A549 (cell line): Measurements from ENCODE around the gene ISG15. TPM values are rescaled to one million over a fixed set of nuclear protein-coding genes. Genes with fewer than 3 reads are reported as not detected.

Experiments
- ATAC-seq, 2 experiments: fragments of 200-7000 bp in 1 of 2; fragments of >200 bp in 1 of 2; cut with Nextera tagmentation in 1 of 2; cut with Tn5 transposase in 1 of 2; 3 replicates each; pipeline versions ENCODE4 v1.8.0 to v1.9.1; 2018 to 2020; ENCODE audit warnings: mild to moderate bottlenecking in 1 of 2, moderate library complexity in 1 of 2
- CTCF ChIA-PET: fragments of 300-600 bp; sonication (Branson Sonifier 250); formaldehyde crosslinking; extraction: SDS; loops from one replicate; lab custom pipeline; 2021; ENCODE audit warnings: antibody characterized with exemption, inconsistent platforms; lab: Yijun Ruan, JAX
- POLR2A ChIA-PET: fragments of 350-600 bp; formaldehyde crosslinking; extraction: SDS; loops from one replicate; lab custom pipeline; 2021; ENCODE audit warnings: antibody characterized with exemption, inconsistent platforms; lab: Yijun Ruan, JAX
- DNase-seq, 2 experiments: peaks; one replicate each; pipeline versions ENCODE4 v3.0.0 to v3.0.0-alpha.2; 2011 to 2016; ENCODE audit warnings: low read depth in 1 of 2, low spot score in 1 of 2
- FAIRE-seq: peaks from 2 replicates; lab custom pipeline; 2011; peaks lifted over from hg19 to GRCh38; lab: Jason Lieb, UNC
- H3K27ac ChIP-seq, 2 experiments: fragments of >200 bp; sonication (Bioruptor Twin); formaldehyde crosslinking; 3 replicates each; pipeline ENCODE4 v1.5.1; 2016 to 2017
- H3K4me1 ChIP-seq: fragments of >200 bp; sonication (Bioruptor Twin); formaldehyde crosslinking; 3 replicates; pipeline ENCODE4 v1.6.1; 2016
- H3K4me2 ChIP-seq: fragments of >200 bp; sonication (Bioruptor Twin); formaldehyde crosslinking; 3 replicates; pipeline ENCODE4 v1.6.1; 2016
- H3K4me3 ChIP-seq: fragments of >200 bp; sonication (Bioruptor Twin); formaldehyde crosslinking; 3 replicates; pipeline ENCODE4 v1.5.1; 2016
- H3K9me3 ChIP-seq: fragments of >200 bp; sonication (Bioruptor Twin); formaldehyde crosslinking; 3 replicates; pipeline ENCODE4 v1.6.1; 2016
- BHLHE40 ChIP-seq: IDR thresholded peaks from 2 replicates; pipeline ENCODE4 v1.6.1; 2012; ENCODE audit warnings: low read depth, low read length, inconsistent platforms
- CBX8 ChIP-seq: fragments of 200-600 bp; sonication (generic); IDR thresholded peaks from 2 replicates; pipeline ENCODE4 v1.6.1; 2016
- CEBPB ChIP-seq, 2 experiments: fragments of >200 bp in 1 of 2; sonication (Bioruptor Twin) in 1 of 2; formaldehyde crosslinking in 1 of 2; IDR thresholded peaks; 2 replicates each; pipeline ENCODE4 v1.6.1; 2012 to 2016
- CHD2 ChIP-seq: fragments of 150-350 bp; IDR thresholded peaks from 2 replicates; pipeline ENCODE4 v1.6.1; 2014; ENCODE audit warnings: low read length; ENCODE audit not compliant: partially characterized antibody
- ESRRA ChIP-seq: fragments of 150-350 bp; IDR thresholded peaks from 2 replicates; pipeline ENCODE4 v1.6.1; 2014; ENCODE audit warnings: mild to moderate bottlenecking, low read length, borderline replicate concordance
- FOSL2 ChIP-seq, 2 experiments: fragments of 450-650 bp in 1 of 2; fragments of >200 bp in 1 of 2; sonication (Bioruptor Twin) in 1 of 2; formaldehyde crosslinking; IDR thresholded peaks; 2 replicates each; pipeline versions ENCODE4 v1.5.0 to v1.6.1; 2016 to 2020; ENCODE audit warnings: mild to moderate bottlenecking in 1 of 2, moderate library complexity in 1 of 2
- GATA3 ChIP-seq: IDR thresholded peaks from 2 replicates; pipeline ENCODE4 v1.6.1; 2012; ENCODE audit warnings: borderline replicate concordance
- HDAC2 ChIP-seq: fragments of 200-600 bp; sonication (generic); IDR thresholded peaks from 2 replicates; pipeline ENCODE4 v1.6.1; 2016
- KDM1A ChIP-seq: fragments of 200-600 bp; sonication (generic); IDR thresholded peaks from 2 replicates; pipeline ENCODE4 v1.6.1; 2016; ENCODE audit warnings: low read depth, mild to moderate bottlenecking
- NPAS2 ChIP-seq: fragments of 250-450 bp; sonication (Bioruptor Pico); IDR thresholded peaks from 2 replicates; pipeline ENCODE4 v1.8.0; 2022; ENCODE audit warnings: mild to moderate bottlenecking, moderate library complexity, borderline replicate concordance
- POLR2A ChIP-seq: IDR thresholded peaks from 2 replicates; pipeline ENCODE4 v1.6.1; 2012; ENCODE audit warnings: mild to moderate bottlenecking, low read length
- RAD21 ChIP-seq, 2 experiments: fragments of >200 bp in 1 of 2; sonication (Bioruptor Twin) in 1 of 2; formaldehyde crosslinking in 1 of 2; IDR thresholded peaks in 1 of 2; conservative IDR thresholded peaks in 1 of 2; 2 replicates in 1 of 2; 3 replicates in 1 of 2; pipeline ENCODE4 v1.6.1; 2012 to 2018; ENCODE audit warnings: inconsistent platforms in 1 of 2
- TFCP2L1 ChIP-seq: fragments of 250-450 bp; sonication (Bioruptor Pico); IDR thresholded peaks from 2 replicates; pipeline ENCODE4 v1.5.0; 2021; ENCODE audit warnings: mild to moderate bottlenecking
- ZFP36 ChIP-seq: fragments of 450-650 bp; IDR thresholded peaks from 2 replicates; pipeline ENCODE4 v1.6.1; 2014; ENCODE audit warnings: borderline replicate concordance; ENCODE audit not compliant: partially characterized antibody
- ZNF302 ChIP-seq: fragments of 250-450 bp; sonication (Bioruptor Pico); IDR thresholded peaks from 2 replicates; pipeline ENCODE4 v1.9.0; 2021; ENCODE audit warnings: inconsistent platforms, mild to moderate bottlenecking, moderate library complexity
- WGBS: methylation state at CpG from one replicate; pipeline ENCODE4 v1.1.6; 2017; ENCODE audit errors: missing lambda C conversion rate; 5-methylcytosine and 5-hydroxymethylcytosine counted together
- polyA plus RNA-seq, 4 experiments: library from polyadenylated mRNA; depleted of rRNA in 3 of 4; stranded (reverse); fragments of >200 nt; fragmentation: RNase III in 1 of 4; extraction: RNeasy Plus Mini Kit Qiagen cat#74134 plus additional on column Dnase treatment in 1 of 4; gene quantifications; 2 replicates in 3 of 4; 3 replicates in 1 of 4; pipeline ENCODE4 v1.2.3, GENCODE V29; 2011 to 2017
- TF ChIP-seq, protein P1 (sequence below): fragments of 200-600 bp; sonication (generic); IDR thresholded peaks from 2 replicates; pipeline ENCODE4 v1.6.1; 2016; ENCODE audit warnings: antibody characterized with exemption, mild to moderate bottlenecking, moderate library complexity
- TF ChIP-seq, protein P2 (sequence below): fragments of >200 bp; sonication (Bioruptor Twin); formaldehyde crosslinking; IDR thresholded peaks from 2 replicates; pipeline ENCODE4 v1.6.1; 2016
- TF ChIP-seq, protein P3 (sequence below): fragments of 450-650 bp; IDR thresholded peaks from 2 replicates; pipeline ENCODE4 v1.6.1; 2014; ENCODE audit warnings: antibody characterized with exemption

The ISG15 gene
- polyA plus RNA-seq, 2 of the 4 experiments (the other 2 are of a cell fraction) = 4.6 to 11.2 TPM

DNA sequence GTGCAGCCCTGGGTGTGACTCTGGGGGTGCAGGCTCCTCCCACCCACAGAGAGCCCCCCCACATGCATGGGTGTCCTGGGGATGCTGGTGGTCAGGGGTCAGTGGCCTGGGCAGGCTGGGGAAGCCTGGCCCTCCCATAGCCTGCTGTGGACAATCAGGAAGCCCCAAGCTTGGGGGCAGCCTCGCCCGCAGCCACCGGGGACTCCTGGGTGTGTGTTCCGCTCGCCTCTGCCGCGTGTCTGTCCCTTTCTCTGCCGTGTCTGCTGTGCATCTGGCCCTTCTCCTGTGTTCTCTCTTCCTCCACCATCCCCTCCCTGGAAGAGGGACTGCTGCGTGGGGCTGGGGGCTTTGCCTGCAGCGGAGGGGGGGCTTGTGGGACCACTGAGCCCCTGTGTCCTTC, 29.5 kb downstream of the ISG15 start (continued):
- no peak for TF ChIP-seq RAD21 (conservative IDR thresholded peaks at IDR 0.05 in 1 of 2, IDR thresholded peaks at IDR 0.05 in 1 of 2)
- TF ChIP-seq POLR2A = no peak
- TF ChIP-seq, protein P1, sequence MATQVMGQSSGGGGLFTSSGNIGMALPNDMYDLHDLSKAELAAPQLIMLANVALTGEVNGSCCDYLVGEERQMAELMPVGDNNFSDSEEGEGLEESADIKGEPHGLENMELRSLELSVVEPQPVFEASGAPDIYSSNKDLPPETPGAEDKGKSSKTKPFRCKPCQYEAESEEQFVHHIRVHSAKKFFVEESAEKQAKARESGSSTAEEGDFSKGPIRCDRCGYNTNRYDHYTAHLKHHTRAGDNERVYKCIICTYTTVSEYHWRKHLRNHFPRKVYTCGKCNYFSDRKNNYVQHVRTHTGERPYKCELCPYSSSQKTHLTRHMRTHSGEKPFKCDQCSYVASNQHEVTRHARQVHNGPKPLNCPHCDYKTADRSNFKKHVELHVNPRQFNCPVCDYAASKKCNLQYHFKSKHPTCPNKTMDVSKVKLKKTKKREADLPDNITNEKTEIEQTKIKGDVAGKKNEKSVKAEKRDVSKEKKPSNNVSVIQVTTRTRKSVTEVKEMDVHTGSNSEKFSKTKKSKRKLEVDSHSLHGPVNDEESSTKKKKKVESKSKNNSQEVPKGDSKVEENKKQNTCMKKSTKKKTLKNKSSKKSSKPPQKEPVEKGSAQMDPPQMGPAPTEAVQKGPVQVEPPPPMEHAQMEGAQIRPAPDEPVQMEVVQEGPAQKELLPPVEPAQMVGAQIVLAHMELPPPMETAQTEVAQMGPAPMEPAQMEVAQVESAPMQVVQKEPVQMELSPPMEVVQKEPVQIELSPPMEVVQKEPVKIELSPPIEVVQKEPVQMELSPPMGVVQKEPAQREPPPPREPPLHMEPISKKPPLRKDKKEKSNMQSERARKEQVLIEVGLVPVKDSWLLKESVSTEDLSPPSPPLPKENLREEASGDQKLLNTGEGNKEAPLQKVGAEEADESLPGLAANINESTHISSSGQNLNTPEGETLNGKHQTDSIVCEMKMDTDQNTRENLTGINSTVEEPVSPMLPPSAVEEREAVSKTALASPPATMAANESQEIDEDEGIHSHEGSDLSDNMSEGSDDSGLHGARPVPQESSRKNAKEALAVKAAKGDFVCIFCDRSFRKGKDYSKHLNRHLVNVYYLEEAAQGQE = no peak
- no peak for TF ChIP-seq BHLHE40

DNA sequence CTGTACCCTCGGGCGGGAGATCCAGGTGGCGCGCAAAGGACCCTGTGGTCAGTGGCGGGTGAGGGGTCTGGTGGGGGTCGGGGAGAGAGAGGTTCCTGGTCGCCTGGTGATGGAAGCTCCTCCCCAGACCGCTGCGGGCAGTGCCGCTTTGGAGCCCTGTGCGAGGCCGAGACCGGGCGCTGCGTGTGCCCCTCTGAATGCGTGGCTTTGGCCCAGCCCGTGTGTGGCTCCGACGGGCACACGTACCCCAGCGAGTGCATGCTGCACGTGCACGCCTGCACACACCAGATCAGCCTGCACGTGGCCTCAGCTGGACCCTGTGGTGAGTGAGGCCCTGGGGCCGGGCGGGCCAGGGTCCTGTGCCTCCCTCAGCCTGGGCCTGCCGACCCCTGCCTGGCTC, 30.1 kb downstream of the ISG15 start:
- Histone ChIP-seq H3K4me3 (no peak overlapping the region), H3K4me1 (peaks cover 9% of the 10 kb centered on the region), H3K27ac (no peak overlapping the region), H3K4me2 (no peak overlapping the region), H3K9me3 (no peaks in the 10 kb centered on the region)
- 93% methylated on average over 14 of the region's 27 CpGs for WGBS
- CTCF ChIA-PET = no interaction called here
- FAIRE-seq (no peak), ATAC-seq (no peak), DNase-seq (no peak)
- TF ChIP-seq GATA3 = no peak
- TF ChIP-seq ZFP36 = no peak
- TF ChIP-seq ZNF302 (CRISPR knock-in tag) = no peak
- TF ChIP-seq, protein P2, sequence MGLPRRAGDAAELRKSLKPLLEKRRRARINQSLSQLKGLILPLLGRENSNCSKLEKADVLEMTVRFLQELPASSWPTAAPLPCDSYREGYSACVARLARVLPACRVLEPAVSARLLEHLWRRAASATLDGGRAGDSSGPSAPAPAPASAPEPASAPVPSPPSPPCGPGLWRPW = no peak
- no peak for TF ChIP-seq BHLHE40
- POLR2A ChIA-PET = no interaction called here

DNA sequence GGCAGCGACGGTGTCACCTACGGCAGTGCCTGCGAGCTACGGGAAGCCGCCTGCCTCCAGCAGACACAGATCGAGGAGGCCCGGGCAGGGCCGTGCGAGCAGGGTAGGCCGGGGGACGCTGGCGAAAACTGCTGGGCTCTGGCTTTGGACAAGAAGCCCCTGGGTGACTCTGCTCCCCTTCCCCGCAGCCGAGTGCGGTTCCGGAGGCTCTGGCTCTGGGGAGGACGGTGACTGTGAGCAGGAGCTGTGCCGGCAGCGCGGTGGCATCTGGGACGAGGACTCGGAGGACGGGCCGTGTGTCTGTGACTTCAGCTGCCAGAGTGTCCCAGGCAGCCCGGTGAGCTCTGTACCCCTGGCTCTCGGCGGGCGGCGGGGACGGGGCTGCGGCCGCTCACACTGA, 30.6 kb downstream of the ISG15 start:
- POLR2A ChIA-PET = no interaction called here
- Histone ChIP-seq H3K4me2 (no peak overlapping the region), H3K4me3 (no peak overlapping the region), H3K4me1 (peaks cover 9% of the 10 kb centered on the region), H3K9me3 (no peaks in the 10 kb centered on the region)
- ATAC-seq (no peak), DNase-seq (no peak), FAIRE-seq (no peak)
- 95% methylated on average over 24 of the region's 33 CpGs for WGBS
- CTCF ChIA-PET = interaction anchor here (1.0 to 1.9 kb wide), 2 partner anchors 20 to 248 kb away, joined by 3 to 10 read pairs; no protein-coding TSS in a partner anchor
- TF ChIP-seq CEBPB (IDR thresholded peaks at IDR 0.05) (no peak), ESRRA (no peak), TFCP2L1 (no peak), KDM1A (no peak), FOSL2 (IDR thresholded peaks at IDR 0.05) (no peak), FOSL2 (CRISPR knock-in tag; IDR thresholded peaks at IDR 0.05) (no peak), NPAS2 (CRISPR knock-in tag) (no peak), RAD21 (conservative IDR thresholded peaks at IDR 0.05 in 1 of 2, IDR thresholded peaks at IDR 0.05 in 1 of 2) (no peak), CBX8 (no peak), CHD2 (no peak), HDAC2 (no peak)
- TF ChIP-seq, protein P2 = no peak
- TF ChIP-seq, protein P3, sequence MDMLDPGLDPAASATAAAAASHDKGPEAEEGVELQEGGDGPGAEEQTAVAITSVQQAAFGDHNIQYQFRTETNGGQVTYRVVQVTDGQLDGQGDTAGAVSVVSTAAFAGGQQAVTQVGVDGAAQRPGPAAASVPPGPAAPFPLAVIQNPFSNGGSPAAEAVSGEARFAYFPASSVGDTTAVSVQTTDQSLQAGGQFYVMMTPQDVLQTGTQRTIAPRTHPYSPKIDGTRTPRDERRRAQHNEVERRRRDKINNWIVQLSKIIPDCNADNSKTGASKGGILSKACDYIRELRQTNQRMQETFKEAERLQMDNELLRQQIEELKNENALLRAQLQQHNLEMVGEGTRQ = no peak
- TF ChIP-seq, all 56 proteins: peak for 0
- no peak overlapping the region for H3K27ac ChIP-seq
